ENCODE data around the gene FAM47E. TPM values are rescaled to one million over a fixed set of nuclear protein-coding genes. Genes with fewer than 3 reads are reported as not detected.

Gene FAM47E
- total and polyA plus RNA-seq, 2 of the 13 experiments (the other 11 are each of a cell fraction or from before 2014, with no cell fraction given) = 0.33 to 0.66 TPM

DNA sequence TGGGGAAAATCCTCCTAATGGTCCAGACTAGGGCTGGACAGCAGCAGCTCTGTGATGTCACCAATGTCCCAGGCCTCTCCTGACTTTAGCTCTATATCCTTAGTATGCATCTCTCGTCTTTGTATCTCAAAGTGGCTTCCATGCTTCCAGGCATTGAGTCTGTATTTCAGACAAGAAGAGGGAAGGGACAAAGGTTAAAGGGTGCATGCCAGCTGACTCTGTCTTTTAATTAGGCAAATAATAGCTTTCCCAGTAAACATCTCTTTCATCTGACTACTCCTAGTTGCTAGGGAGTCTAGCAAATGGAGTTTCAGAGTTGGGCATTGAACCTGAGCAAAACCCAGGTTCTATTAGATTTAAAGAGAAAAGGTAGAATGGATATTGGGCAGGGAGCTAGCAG is 5.4 kb downstream of the FAM47E start:
- 15% methylated on average over 1 of the region's 1 CpG for WGBS (ENCODE audit: low lambda C conversion rate)
- Histone ChIP-seq H3K4me2 (ENCODE audit: low read depth, low read length) (no peak overlapping the region), H3K36me3 (replicated peaks in 1 of 2; ENCODE audit: control insufficient read depth in 1 of 2, insufficient read depth in 2 of 2, low read length in 2 of 2) (no peaks in the 10 kb centered on the region), H2AFZ (ENCODE audit: low read length) (no peak overlapping the region), H3K27ac (ENCODE audit: extremely low read length, insufficient read depth, low read length) (no peak overlapping the region), H3K4me3 (replicated peaks in 1 of 3; ENCODE audit: insufficient read depth in 1 of 3, low read depth in 2 of 3, low read length in 3 of 3) (no peak overlapping the region), H3K27me3 (ENCODE audit: control insufficient read depth in 1 of 2, insufficient read depth in 2 of 2, low read length in 2 of 2) (no peaks in the 10 kb centered on the region), H4K20me1 (ENCODE audit: insufficient read depth, low read length) (no peaks in the 10 kb centered on the region), H3K4me1 (ENCODE audit: insufficient read depth, low read length) (peaks cover 34% of the 10 kb centered on the region), H3K9me3 (ENCODE audit: low read length) (no peaks in the 10 kb centered on the region), H3K9ac (ENCODE audit: insufficient read depth, low read depth, low read length) (no peak overlapping the region), H3K79me2 (ENCODE audit: insufficient read depth, low read length) (no peaks in the 10 kb centered on the region)
- TF ChIP-seq, protein P1, sequence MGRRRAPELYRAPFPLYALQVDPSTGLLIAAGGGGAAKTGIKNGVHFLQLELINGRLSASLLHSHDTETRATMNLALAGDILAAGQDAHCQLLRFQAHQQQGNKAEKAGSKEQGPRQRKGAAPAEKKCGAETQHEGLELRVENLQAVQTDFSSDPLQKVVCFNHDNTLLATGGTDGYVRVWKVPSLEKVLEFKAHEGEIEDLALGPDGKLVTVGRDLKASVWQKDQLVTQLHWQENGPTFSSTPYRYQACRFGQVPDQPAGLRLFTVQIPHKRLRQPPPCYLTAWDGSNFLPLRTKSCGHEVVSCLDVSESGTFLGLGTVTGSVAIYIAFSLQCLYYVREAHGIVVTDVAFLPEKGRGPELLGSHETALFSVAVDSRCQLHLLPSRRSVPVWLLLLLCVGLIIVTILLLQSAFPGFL (CRISPR knock-in tag; IDR thresholded peaks at IDR 0.05) = no peak
- no peak for TF ChIP-seq MATR3 (CRISPR knock-in tag; IDR thresholded peaks at IDR 0.05)
- TF ChIP-seq, protein P2, sequence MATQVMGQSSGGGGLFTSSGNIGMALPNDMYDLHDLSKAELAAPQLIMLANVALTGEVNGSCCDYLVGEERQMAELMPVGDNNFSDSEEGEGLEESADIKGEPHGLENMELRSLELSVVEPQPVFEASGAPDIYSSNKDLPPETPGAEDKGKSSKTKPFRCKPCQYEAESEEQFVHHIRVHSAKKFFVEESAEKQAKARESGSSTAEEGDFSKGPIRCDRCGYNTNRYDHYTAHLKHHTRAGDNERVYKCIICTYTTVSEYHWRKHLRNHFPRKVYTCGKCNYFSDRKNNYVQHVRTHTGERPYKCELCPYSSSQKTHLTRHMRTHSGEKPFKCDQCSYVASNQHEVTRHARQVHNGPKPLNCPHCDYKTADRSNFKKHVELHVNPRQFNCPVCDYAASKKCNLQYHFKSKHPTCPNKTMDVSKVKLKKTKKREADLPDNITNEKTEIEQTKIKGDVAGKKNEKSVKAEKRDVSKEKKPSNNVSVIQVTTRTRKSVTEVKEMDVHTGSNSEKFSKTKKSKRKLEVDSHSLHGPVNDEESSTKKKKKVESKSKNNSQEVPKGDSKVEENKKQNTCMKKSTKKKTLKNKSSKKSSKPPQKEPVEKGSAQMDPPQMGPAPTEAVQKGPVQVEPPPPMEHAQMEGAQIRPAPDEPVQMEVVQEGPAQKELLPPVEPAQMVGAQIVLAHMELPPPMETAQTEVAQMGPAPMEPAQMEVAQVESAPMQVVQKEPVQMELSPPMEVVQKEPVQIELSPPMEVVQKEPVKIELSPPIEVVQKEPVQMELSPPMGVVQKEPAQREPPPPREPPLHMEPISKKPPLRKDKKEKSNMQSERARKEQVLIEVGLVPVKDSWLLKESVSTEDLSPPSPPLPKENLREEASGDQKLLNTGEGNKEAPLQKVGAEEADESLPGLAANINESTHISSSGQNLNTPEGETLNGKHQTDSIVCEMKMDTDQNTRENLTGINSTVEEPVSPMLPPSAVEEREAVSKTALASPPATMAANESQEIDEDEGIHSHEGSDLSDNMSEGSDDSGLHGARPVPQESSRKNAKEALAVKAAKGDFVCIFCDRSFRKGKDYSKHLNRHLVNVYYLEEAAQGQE (IDR thresholded peaks at IDR 0.05; ENCODE audit: borderline replicate concordance in 1 of 2, low read depth in 1 of 2, low read length in 2 of 2) = peak in 1 of 2 experiments; percentile 49; a peak in 3 of 4 replicates
- no peak for DNase-seq (ENCODE audit: low spot score)
- FAIRE-seq = no peak
- in situ Hi-C loops (cut with HindIII; ENCODE audit: extremely low pct_ligation_motif_present, low pct_unique_long_range_greater_than_20kb) = loop anchor here (10.0 kb wide), 1 partner anchor 118 kb away; no protein-coding TSS in a partner anchor
- intact Hi-C loops (cut with micrococcal nuclease; ENCODE audit: unreplicated experiment) = no loop called here
- ChIA-PET POLR2A (interaction anchor here (1.0 kb wide), 1 partner anchor 9 kb away, joined by 4 read pairs; no protein-coding TSS in a partner anchor), CTCF (ENCODE audit: low intra/inter-chr PET ratio, low total read pairs) (no interaction called here)
- no peak for ATAC-seq
- no TSS peak for BruUV-seq (replicated peaks)
